ENCODE measurements around the gene RNLS. TPM values are rescaled to one million over a fixed set of nuclear protein-coding genes. Genes with fewer than 3 reads are reported as not detected.

RNLS gene
- total and polyA plus RNA-seq, 12 donors = 4.1 to 22.2 (median 17.5) TPM

- Histone ChIP-seq H3K4me1 (peaks cover 0 to 13% (median 0%) of the 10 kb centered on the region in 9 donors), H3K36me3 (no peaks in the 10 kb centered on the region), H3K9me3 (no peaks in the 10 kb centered on the region), H3K27ac (no peak overlapping the region), H3K4me3 (no peak overlapping the region), H3K27me3 (no peaks in the 10 kb centered on the region)
- 61 to 63% methylated on average over 4 of the region's 4 CpGs for WGBS, 2 donors
- intact Hi-C loops (cut with DNase I) = no loop called here
- ATAC-seq (peak in 2 of 8 donors; percentile 35 to 67), DNase-seq (no peak)
- TF ChIP-seq, protein P1, sequence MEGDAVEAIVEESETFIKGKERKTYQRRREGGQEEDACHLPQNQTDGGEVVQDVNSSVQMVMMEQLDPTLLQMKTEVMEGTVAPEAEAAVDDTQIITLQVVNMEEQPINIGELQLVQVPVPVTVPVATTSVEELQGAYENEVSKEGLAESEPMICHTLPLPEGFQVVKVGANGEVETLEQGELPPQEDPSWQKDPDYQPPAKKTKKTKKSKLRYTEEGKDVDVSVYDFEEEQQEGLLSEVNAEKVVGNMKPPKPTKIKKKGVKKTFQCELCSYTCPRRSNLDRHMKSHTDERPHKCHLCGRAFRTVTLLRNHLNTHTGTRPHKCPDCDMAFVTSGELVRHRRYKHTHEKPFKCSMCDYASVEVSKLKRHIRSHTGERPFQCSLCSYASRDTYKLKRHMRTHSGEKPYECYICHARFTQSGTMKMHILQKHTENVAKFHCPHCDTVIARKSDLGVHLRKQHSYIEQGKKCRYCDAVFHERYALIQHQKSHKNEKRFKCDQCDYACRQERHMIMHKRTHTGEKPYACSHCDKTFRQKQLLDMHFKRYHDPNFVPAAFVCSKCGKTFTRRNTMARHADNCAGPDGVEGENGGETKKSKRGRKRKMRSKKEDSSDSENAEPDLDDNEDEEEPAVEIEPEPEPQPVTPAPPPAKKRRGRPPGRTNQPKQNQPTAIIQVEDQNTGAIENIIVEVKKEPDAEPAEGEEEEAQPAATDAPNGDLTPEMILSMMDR (IDR thresholded peaks at IDR 0.05) = no peak
These were observed 123.6 kb downstream of the RNLS start for GRCh38 chr10:88459530-88459929.

- Histone ChIP-seq H3K36me3 (no peaks in the 10 kb centered on the region), H3K27me3 (no peaks in the 10 kb centered on the region), H3K27ac (no peak overlapping the region), H3K4me3 (no peak overlapping the region), H3K9me3 (no peaks in the 10 kb centered on the region), H3K4me1 (peaks cover 0 to 13% (median 0%) of the 10 kb centered on the region in 9 donors)
- TF ChIP-seq, protein P1 (IDR thresholded peaks at IDR 0.05) = no peak
- WGBS, 2 donors = 60 to 70% methylated on average over 3 of the region's 3 CpGs
- ATAC-seq (no peak), DNase-seq (no peak)
- intact Hi-C loops (cut with DNase I) = no loop called here
These were observed 124.9 kb downstream of the RNLS start for GRCh38 chr10:88458209-88458608.

GRCh38 chr10:88457660-88458059 lies 125.5 kb downstream of the RNLS start:
- DNase-seq (no peak), ATAC-seq (no peak)
- Histone ChIP-seq H3K9me3 (no peaks in the 10 kb centered on the region), H3K27ac (no peak overlapping the region), H3K36me3 (no peaks in the 10 kb centered on the region), H3K4me3 (no peak overlapping the region), H3K27me3 (no peaks in the 10 kb centered on the region), H3K4me1 (peaks cover 0 to 13% (median 0%) of the 10 kb centered on the region in 9 donors)
- 74 to 78% methylated on average over 3 of the region's 3 CpGs for WGBS, 2 donors
- intact Hi-C loops (cut with DNase I) = no loop called here
- TF ChIP-seq, protein P1 (IDR thresholded peaks at IDR 0.05) = no peak

GRCh38 chr10:88456730-88457129 lies 126.4 kb downstream of the RNLS start:
- ATAC-seq = peak in 1 of 8 donors; percentile 42

More at GRCh38 chr10:88456730-88457129, 126.4 kb downstream of the RNLS start:
- peak overlapping the region in 1 of 10 donors; percentile 51 for H3K27ac ChIP-seq
- H3K4me3 ChIP-seq = no peak overlapping the region
- H3K36me3 ChIP-seq = no peaks in the 10 kb centered on the region
- WGBS, 2 donors = 75 to 77% methylated on average over 3 of the region's 3 CpGs
- H3K27me3 ChIP-seq = no peaks in the 10 kb centered on the region
- DNase-seq = no peak
- TF ChIP-seq, protein P1 (IDR thresholded peaks at IDR 0.05) = no peak
- no peaks in the 10 kb centered on the region for H3K9me3 ChIP-seq
- peaks cover 0 to 13% (median 0%) of the 10 kb centered on the region in 9 donors for H3K4me1 ChIP-seq
- intact Hi-C loops (cut with DNase I) = no loop called here

All from heart right ventricle (tissue), 16 donors.